ENCODE data around the gene TMEM271.
"Not testable (repeated sequence)": the region's sequence is repeated elsewhere in the genome, so short reads cannot be mapped to it uniquely, and the experiment has no call there.

TMEM271 gene

GRCh38 chr4:566035-566434 is 10.1 kb downstream of the TMEM271 start:
- DNase-seq (ENCODE audit: low read depth): no peak

- not testable (repeated sequence) for DNase-seq (ENCODE audit: low read depth)
Measured at GRCh38 chr4:565614-566013, 10.5 kb downstream of the TMEM271 start.

GRCh38 chr4:562458-562857 is 13.6 kb downstream of the TMEM271 start:
- not testable (repeated sequence) for DNase-seq (ENCODE audit: low read depth)

GRCh38 chr4:561426-561825 is 14.7 kb downstream of the TMEM271 start:
- DNase-seq (ENCODE audit: low read depth): no peak

GRCh38 chr4:560731-561291 is 15.3 kb downstream of the TMEM271 start:
- no peak for DNase-seq (ENCODE audit: low read depth)

- no peak for DNase-seq (ENCODE audit: low read depth)
Measured at GRCh38 chr4:560061-560460, 16.0 kb downstream of the TMEM271 start.

GRCh38 chr4:555566-556275 is 20.4 kb downstream of the TMEM271 start:
- no peak for DNase-seq (ENCODE audit: low read depth)

- not testable (repeated sequence) for DNase-seq (ENCODE audit: low read depth)
Measured at GRCh38 chr4:554793-555320, 21.2 kb downstream of the TMEM271 start.

GRCh38 chr4:552019-552418 is 24.1 kb downstream of the TMEM271 start:
- DNase-seq (ENCODE audit: low read depth): no peak

GRCh38 chr4:550268-550667 is 25.8 kb downstream of the TMEM271 start:
- not testable (repeated sequence) for DNase-seq (ENCODE audit: low read depth)

GRCh38 chr4:548976-549375 is 27.1 kb downstream of the TMEM271 start:
- no peak for DNase-seq (ENCODE audit: low read depth)

- DNase-seq (ENCODE audit: low read depth): no peak
Measured at GRCh38 chr4:545612-546011, 30.5 kb downstream of the TMEM271 start.

- DNase-seq (ENCODE audit: low read depth): no peak
Measured at GRCh38 chr4:544386-545105, 31.5 kb downstream of the TMEM271 start.

GRCh38 chr4:541271-541670 is 34.8 kb downstream of the TMEM271 start:
- DNase-seq (ENCODE audit: low read depth): no peak

GRCh38 chr4:538542-539142 is 37.5 kb downstream of the TMEM271 start:
- no peak for DNase-seq (ENCODE audit: low read depth)

GRCh38 chr4:537436-538264 is 38.4 kb downstream of the TMEM271 start:
- DNase-seq (ENCODE audit: low read depth): no peak

- no peak for DNase-seq (ENCODE audit: low read depth)
Measured at GRCh38 chr4:536351-536972, 39.6 kb downstream of the TMEM271 start.

GRCh38 chr4:535924-536281 is 40.2 kb downstream of the TMEM271 start:
- no peak for DNase-seq (ENCODE audit: low read depth)

GRCh38 chr4:535181-535923 is 40.7 kb downstream of the TMEM271 start:
- DNase-seq (ENCODE audit: low read depth): no peak

GRCh38 chr4:534576-535151 is 41.4 kb downstream of the TMEM271 start:
- DNase-seq (ENCODE audit: low read depth): no peak

All from T-helper 22 cell (primary cell).